DND-41 (cell line): ENCODE results near the gene PPT2.

Source experiments
- CTCF ChIP-seq: IDR thresholded peaks from 2 replicates; pipeline ENCODE4 v1.5.1; 2012; ENCODE audit warnings: borderline replicate concordance, low read length, moderate library complexity, mild to moderate bottlenecking; ENCODE audit not compliant: poor library complexity, severe bottlenecking; ENCODE audit errors: extremely low read depth
- EZH2 ChIP-seq: IDR thresholded peaks from 3 replicates; pipeline ENCODE4 v1.6.1; 2012; ENCODE audit warnings: borderline replicate concordance, low read depth, mild to moderate bottlenecking, moderate library complexity, low read length, inconsistent platforms; ENCODE audit not compliant: severe bottlenecking

- TF ChIP-seq CTCF: no peak
- no peak for TF ChIP-seq EZH2
Measured at GRCh38 chr6:32189742-32190053, 35.8 kb downstream of the PPT2 start.
